SU-DHL-6 (cell line): ENCODE measurements around the gene NPAS3.

Experiments used
- H2AFZ ChIP-seq: fragments of 200-600 bp; sonication (generic); 2 replicates; pipeline ENCODE4 v1.6.1; 2014; ENCODE audit warnings: low read depth, mild to moderate bottlenecking, moderate library complexity, mixed read lengths, antibody characterized with exemption, low read length; ENCODE audit not compliant: severe bottlenecking
- H3F3A ChIP-seq: fragments of 200-600 bp; shearing (Covaris generic); 2 replicates; pipeline ENCODE4 v1.6.0; 2016; ENCODE audit warnings: antibody characterized with exemption, mild to moderate bottlenecking; ENCODE audit not compliant: insufficient read depth
- H3K27ac ChIP-seq: fragments of 200-600 bp; sonication (generic); 2 replicates; pipeline ENCODE4 v1.5.1; 2016; ENCODE audit warnings: low read depth, mild to moderate bottlenecking, low read length, moderate library complexity, mixed read lengths
- H3K27me3 ChIP-seq: fragments of 200-600 bp; sonication (generic), shearing (Covaris generic); 2 replicates; pipeline ENCODE4 v1.6.0; 2014; ENCODE audit warnings: mild to moderate bottlenecking, low read length
- H3K36me3 ChIP-seq: fragments of 200-600 bp; sonication (generic); 2 replicates; pipeline ENCODE4 v1.6.1; 2014; ENCODE audit warnings: mild to moderate bottlenecking, low read length, mixed read lengths
- H3K4me2 ChIP-seq: fragments of 300-600, 200-600 bp; shearing (Covaris generic), sonication (generic); 2 replicates; pipeline ENCODE4 v1.6.0; 2014; ENCODE audit warnings: low read length, low read depth, mild to moderate bottlenecking; ENCODE audit not compliant: poor library complexity, severe bottlenecking
- H3K4me3 ChIP-seq: fragments of 200-600 bp; sonication (generic); 2 replicates; pipeline ENCODE4 v1.5.1; 2014; ENCODE audit warnings: antibody characterized with exemption, low read length, mild to moderate bottlenecking, mixed read lengths; ENCODE audit not compliant: insufficient read depth, poor library complexity, severe bottlenecking
- H3K79me2 ChIP-seq: fragments of 200-600 bp; sonication (generic); 2 replicates; pipeline ENCODE4 v1.6.1; 2014; ENCODE audit warnings: mild to moderate bottlenecking, low read length, moderate library complexity; ENCODE audit not compliant: insufficient read depth
- H3K9ac ChIP-seq: fragments of 200-600 bp; sonication (generic); 2 replicates; pipeline ENCODE4 v1.7.0; 2014; ENCODE audit warnings: mild to moderate bottlenecking, low read length
- H3K9me2 ChIP-seq: fragments of 200-600 bp; sonication (generic); replicated peaks from 2 replicates; pipeline ENCODE4 v1.6.1; 2014; ENCODE audit warnings: low read length; ENCODE audit not compliant: insufficient read depth
- H3K9me3 ChIP-seq: fragments of 200-600 bp; sonication (generic); 2 replicates; pipeline ENCODE4 v1.6.1; 2014; ENCODE audit warnings: low read length, mixed read lengths; ENCODE audit not compliant: insufficient read depth
- H4K20me1 ChIP-seq: fragments of 200-600 bp; sonication (generic); 2 replicates; pipeline ENCODE4 v1.6.1; 2014; ENCODE audit warnings: low read depth, mild to moderate bottlenecking, antibody characterized with exemption, low read length, moderate library complexity, mixed read lengths
- CTCF ChIP-seq: fragments of 200-600 bp; sonication (generic); IDR thresholded peaks from one replicate; pipeline ENCODE4 v1.5.1; 2017; ENCODE audit warnings: antibody characterized with exemption, mild to moderate bottlenecking, low read length, moderate library complexity; ENCODE audit not compliant: insufficient read depth, poor library complexity, severe bottlenecking
- EZH2phosphoT487 ChIP-seq: fragments of 200-600 bp; sonication (generic), shearing (Covaris generic); conservative IDR thresholded peaks from 2 replicates; pipeline ENCODE4 v1.6.1; 2018; ENCODE audit warnings: mild to moderate bottlenecking, antibody characterized with exemption, low read length, moderate library complexity, mixed read lengths

The NPAS3 gene

GRCh38 chr14:33811721-33812120, 873.0 kb downstream of the NPAS3 start:
- H3K27me3 ChIP-seq, result no peaks in the 10 kb centered on the region
- TF ChIP-seq CTCF (no peak), EZH2phosphoT487 (no peak)
- H4K20me1 ChIP-seq, result no peaks in the 10 kb centered on the region
- H3K4me2 ChIP-seq, result no peak overlapping the region
- no peaks in the 10 kb centered on the region for H3K36me3 ChIP-seq
- H3K9ac ChIP-seq, result no peak overlapping the region
- H2AFZ ChIP-seq, result no peak overlapping the region
- no peaks in the 10 kb centered on the region for H3K9me3 ChIP-seq
- H3F3A ChIP-seq, result no peaks in the 10 kb centered on the region
- no peaks in the 10 kb centered on the region for H3K9me2 ChIP-seq
- H3K27ac ChIP-seq, result no peak overlapping the region
- H3K79me2 ChIP-seq, result no peaks in the 10 kb centered on the region
- no peak overlapping the region for H3K4me3 ChIP-seq

GRCh38 chr14:33812181-33812580, 873.5 kb downstream of the NPAS3 start:
- Histone ChIP-seq H3K4me3 (no peak overlapping the region), H3K27ac (no peak overlapping the region), H2AFZ (no peak overlapping the region), H3K9ac (no peak overlapping the region), H3K9me3 (no peaks in the 10 kb centered on the region), H3K9me2 (no peaks in the 10 kb centered on the region), H3K36me3 (no peaks in the 10 kb centered on the region), H3K79me2 (no peaks in the 10 kb centered on the region), H3K4me2 (no peak overlapping the region), H3K27me3 (no peaks in the 10 kb centered on the region), H4K20me1 (no peaks in the 10 kb centered on the region), H3F3A (no peaks in the 10 kb centered on the region)
- no peak for TF ChIP-seq EZH2phosphoT487

GRCh38 chr14:33812601-33813000, 873.9 kb downstream of the NPAS3 start:
- no peak for TF ChIP-seq EZH2phosphoT487
- no peak for TF ChIP-seq CTCF
- Histone ChIP-seq H3K27ac (no peak overlapping the region), H3K27me3 (no peaks in the 10 kb centered on the region)

GRCh38 chr14:33814010-33814409, 875.3 kb downstream of the NPAS3 start:
- Histone ChIP-seq H3K9me3 (no peaks in the 10 kb centered on the region), H3K36me3 (no peaks in the 10 kb centered on the region), H3K4me2 (no peak overlapping the region), H3K27ac (no peak overlapping the region), H3K9ac (no peak overlapping the region), H4K20me1 (no peaks in the 10 kb centered on the region), H3F3A (no peaks in the 10 kb centered on the region), H3K27me3 (no peaks in the 10 kb centered on the region), H3K9me2 (no peaks in the 10 kb centered on the region), H3K79me2 (no peaks in the 10 kb centered on the region), H3K4me3 (no peak overlapping the region), H2AFZ (no peak overlapping the region)
- no peak for TF ChIP-seq EZH2phosphoT487
- TF ChIP-seq CTCF, result no peak

More at GRCh38 chr14:33812601-33813000, 873.9 kb downstream of the NPAS3 start:
- Histone ChIP-seq H3K4me3 (no peak overlapping the region), H4K20me1 (no peaks in the 10 kb centered on the region), H2AFZ (no peak overlapping the region), H3K4me2 (no peak overlapping the region), H3K36me3 (no peaks in the 10 kb centered on the region), H3F3A (no peaks in the 10 kb centered on the region), H3K9me3 (no peaks in the 10 kb centered on the region), H3K9me2 (no peaks in the 10 kb centered on the region), H3K79me2 (no peaks in the 10 kb centered on the region), H3K9ac (no peak overlapping the region)
